LNCaP clone FGC (cell line): Measurements from ENCODE around the gene CUTC.

Experiments
- DNase-seq: peaks from one replicate; pipeline ENCODE4 v3.0.0-alpha.2; 2011; ENCODE audit warnings: low read depth
- H3K4me3 ChIP-seq: 2 replicates; pipeline ENCODE4 v1.5.1; 2011; ENCODE audit warnings: mild to moderate bottlenecking, low read depth, low read length, control low read depth
- CTCF ChIP-seq: IDR thresholded peaks from 2 replicates; pipeline ENCODE4 v1.5.1; 2012; ENCODE audit warnings: mild to moderate bottlenecking; ENCODE audit not compliant: control insufficient read depth, insufficient read depth; ENCODE audit errors: extremely low read depth

The CUTC gene

GRCh38 chr10:99732033-99732842, at the start of gene CUTC, which contains the start of gene COX15:
TSS of gene CUTC (plus strand) at chr10:99732234. CDS start at chr10:99732349, 115 bp downstream.
TSS of gene COX15 (minus strand) at chr10:99732127. CDS start at chr10:99732049, 78 bp downstream.
- DNase-seq: peak; percentile 78
- peak within 1 kb of the TSS; percentile 81 for H3K4me3 ChIP-seq
- peak; percentile 27; the same call in 1 of the 2 replicates for TF ChIP-seq CTCF

- no peak overlapping the region for H3K4me3 ChIP-seq
- peak; percentile 52 for DNase-seq
- TF ChIP-seq CTCF: no peak
These were observed 49.3 kb upstream of the CUTC start for GRCh38 chr10:99682752-99683151.

GRCh38 chr10:99685597-99685967, 46.5 kb upstream of the CUTC start:
- DNase-seq: no peak
- H3K4me3 ChIP-seq: no peak overlapping the region
- no peak for TF ChIP-seq CTCF

DNA sequence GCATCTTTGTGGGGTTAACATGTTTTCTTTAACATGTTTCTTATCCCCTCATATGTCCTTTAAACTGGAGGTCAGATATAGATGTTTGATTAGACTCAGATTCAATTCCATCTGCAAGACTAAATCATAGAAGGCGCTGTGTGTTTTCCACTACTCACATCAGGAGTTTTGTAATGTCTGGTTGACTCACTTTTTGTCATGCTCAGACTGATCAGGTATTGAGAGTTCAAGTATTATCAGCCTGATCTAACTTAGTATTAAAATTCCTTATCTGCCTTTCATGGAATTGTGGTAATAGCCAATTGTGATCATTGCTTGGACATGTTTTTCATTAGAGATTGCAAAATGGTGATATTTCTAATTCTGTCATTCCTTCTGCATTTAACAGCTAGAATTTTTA, 42.6 kb upstream of the CUTC start:
- TF ChIP-seq CTCF: no peak
- no peak for DNase-seq
- no peak overlapping the region for H3K4me3 ChIP-seq

DNA sequence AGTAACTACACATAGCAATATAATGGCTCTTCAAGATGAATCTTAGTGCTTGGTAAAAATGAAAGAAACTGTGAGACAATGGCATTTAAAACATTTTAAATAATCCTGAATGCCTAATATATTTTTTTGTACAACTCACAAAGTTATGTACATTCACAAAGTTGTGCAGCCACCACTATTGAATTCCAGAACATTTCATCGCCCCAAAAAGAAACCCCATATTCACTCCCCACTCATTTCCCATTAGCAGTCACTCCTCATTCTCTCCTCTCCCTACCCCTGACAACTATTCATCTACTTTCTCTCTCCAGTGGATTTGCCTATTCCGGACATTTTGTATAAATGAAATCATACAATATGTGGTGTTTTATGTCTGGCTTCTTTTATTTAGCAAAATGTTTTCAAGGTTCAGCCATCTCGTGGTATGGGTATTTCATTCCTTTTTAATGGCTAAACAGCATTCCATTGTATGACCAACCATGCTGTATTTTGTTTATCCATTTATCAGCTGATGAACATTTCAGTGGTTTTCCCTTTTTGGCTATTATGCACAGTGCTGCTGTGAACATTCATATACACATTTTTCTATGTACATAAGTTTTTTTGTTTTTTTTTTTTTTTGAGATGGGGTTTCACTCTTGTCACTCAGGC, 38.0 kb upstream of the CUTC start:
- no peak for TF ChIP-seq CTCF
- no peak for DNase-seq
- H3K4me3 ChIP-seq: no peak overlapping the region

GRCh38 chr10:99695761-99696160, 36.3 kb upstream of the CUTC start:
- TF ChIP-seq CTCF: no peak
- H3K4me3 ChIP-seq: no peak overlapping the region
- no peak for DNase-seq
